ENCODE data around the gene SP100.

Gene SP100

GRCh38 chr2:230418341-230419016 is 2.5 kb downstream of the SP100 start:
- TF ChIP-seq, protein P1, sequence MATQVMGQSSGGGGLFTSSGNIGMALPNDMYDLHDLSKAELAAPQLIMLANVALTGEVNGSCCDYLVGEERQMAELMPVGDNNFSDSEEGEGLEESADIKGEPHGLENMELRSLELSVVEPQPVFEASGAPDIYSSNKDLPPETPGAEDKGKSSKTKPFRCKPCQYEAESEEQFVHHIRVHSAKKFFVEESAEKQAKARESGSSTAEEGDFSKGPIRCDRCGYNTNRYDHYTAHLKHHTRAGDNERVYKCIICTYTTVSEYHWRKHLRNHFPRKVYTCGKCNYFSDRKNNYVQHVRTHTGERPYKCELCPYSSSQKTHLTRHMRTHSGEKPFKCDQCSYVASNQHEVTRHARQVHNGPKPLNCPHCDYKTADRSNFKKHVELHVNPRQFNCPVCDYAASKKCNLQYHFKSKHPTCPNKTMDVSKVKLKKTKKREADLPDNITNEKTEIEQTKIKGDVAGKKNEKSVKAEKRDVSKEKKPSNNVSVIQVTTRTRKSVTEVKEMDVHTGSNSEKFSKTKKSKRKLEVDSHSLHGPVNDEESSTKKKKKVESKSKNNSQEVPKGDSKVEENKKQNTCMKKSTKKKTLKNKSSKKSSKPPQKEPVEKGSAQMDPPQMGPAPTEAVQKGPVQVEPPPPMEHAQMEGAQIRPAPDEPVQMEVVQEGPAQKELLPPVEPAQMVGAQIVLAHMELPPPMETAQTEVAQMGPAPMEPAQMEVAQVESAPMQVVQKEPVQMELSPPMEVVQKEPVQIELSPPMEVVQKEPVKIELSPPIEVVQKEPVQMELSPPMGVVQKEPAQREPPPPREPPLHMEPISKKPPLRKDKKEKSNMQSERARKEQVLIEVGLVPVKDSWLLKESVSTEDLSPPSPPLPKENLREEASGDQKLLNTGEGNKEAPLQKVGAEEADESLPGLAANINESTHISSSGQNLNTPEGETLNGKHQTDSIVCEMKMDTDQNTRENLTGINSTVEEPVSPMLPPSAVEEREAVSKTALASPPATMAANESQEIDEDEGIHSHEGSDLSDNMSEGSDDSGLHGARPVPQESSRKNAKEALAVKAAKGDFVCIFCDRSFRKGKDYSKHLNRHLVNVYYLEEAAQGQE (IDR thresholded peaks at IDR 0.05; ENCODE audit: insufficient read depth in 1 of 2, low read depth in 2 of 2, low read length in 2 of 2): no peak
- no peak for TF ChIP-seq POLR2AphosphoS5 (IDR thresholded peaks at IDR 0.05; ENCODE audit: low read depth, low read length)
- TF ChIP-seq TAF1 (IDR thresholded peaks at IDR 0.05; ENCODE audit: borderline replicate concordance, insufficient read depth, low read length): no peak
- no peak for TF ChIP-seq FOXP2 (optimal IDR thresholded peaks at IDR 0.05; ENCODE audit: borderline replicate concordance, extremely low read depth, extremely low read length, insufficient read depth)
- no peak for TF ChIP-seq SIN3A (IDR thresholded peaks at IDR 0.05; ENCODE audit: borderline replicate concordance, insufficient read depth, low read length)

DNA sequence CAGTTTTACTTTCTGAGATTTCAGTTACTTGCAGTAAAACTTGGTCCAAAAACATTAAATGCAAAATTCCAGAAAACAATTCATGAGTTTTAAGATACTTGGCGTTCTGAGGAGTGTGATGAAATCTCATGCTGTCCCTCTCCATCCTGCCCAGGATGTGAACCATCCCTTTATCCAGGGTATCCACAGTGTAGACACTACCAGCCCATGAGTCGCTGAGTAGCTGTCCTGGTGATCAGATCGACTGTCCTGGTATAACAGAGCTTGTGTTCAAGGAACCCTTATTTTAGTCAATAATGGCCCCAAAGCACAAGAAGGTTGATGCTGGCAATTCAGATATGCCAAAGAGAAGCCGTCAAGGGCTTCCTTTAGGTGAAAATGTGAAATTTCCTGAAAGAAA is 3.2 kb downstream of the SP100 start:
- no peak for TF ChIP-seq TAF1 (IDR thresholded peaks at IDR 0.05; ENCODE audit: borderline replicate concordance, insufficient read depth, low read length)
- TF ChIP-seq, protein P1 (IDR thresholded peaks at IDR 0.05; ENCODE audit: insufficient read depth in 1 of 2, low read depth in 2 of 2, low read length in 2 of 2): no peak
- no peak for TF ChIP-seq POLR2AphosphoS5 (IDR thresholded peaks at IDR 0.05; ENCODE audit: low read depth, low read length)

GRCh38 chr2:230422149-230422548 is 6.1 kb downstream of the SP100 start:
- no peak for TF ChIP-seq POLR2AphosphoS5 (IDR thresholded peaks at IDR 0.05; ENCODE audit: low read depth, low read length)

- no peak for TF ChIP-seq SIN3A (IDR thresholded peaks at IDR 0.05; ENCODE audit: borderline replicate concordance, insufficient read depth, low read length)
- no peak for TF ChIP-seq POLR2AphosphoS5 (IDR thresholded peaks at IDR 0.05; ENCODE audit: low read depth, low read length)
- TF ChIP-seq TAF1 (IDR thresholded peaks at IDR 0.05; ENCODE audit: borderline replicate concordance, insufficient read depth, low read length): no peak
- no peak for TF ChIP-seq FOXP2 (optimal IDR thresholded peaks at IDR 0.05; ENCODE audit: borderline replicate concordance, extremely low read depth, extremely low read length, insufficient read depth)
- TF ChIP-seq, protein P1 (IDR thresholded peaks at IDR 0.05; ENCODE audit: insufficient read depth in 1 of 2, low read depth in 2 of 2, low read length in 2 of 2): no peak
Measured at GRCh38 chr2:230423851-230424458, 8.0 kb downstream of the SP100 start.

DNA sequence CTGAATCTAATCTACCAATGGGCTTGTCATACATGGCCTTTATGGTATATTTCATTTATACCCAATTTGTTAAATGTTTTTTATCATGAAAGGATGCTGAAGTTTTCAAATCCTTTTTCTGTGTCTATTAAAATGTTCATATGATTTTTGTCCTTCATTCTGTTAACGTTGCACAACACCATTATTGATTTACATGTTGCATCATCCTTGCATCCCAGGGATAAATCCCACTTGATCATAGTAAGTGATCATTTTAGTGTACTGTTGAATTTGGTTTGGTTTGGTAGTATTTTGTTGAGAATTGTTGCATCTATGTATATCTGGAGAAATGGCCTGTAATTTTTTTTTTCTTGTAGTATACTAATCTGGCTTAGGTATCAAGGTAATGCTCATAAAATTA is 9.4 kb downstream of the SP100 start:
- no peak for TF ChIP-seq FOXP2 (optimal IDR thresholded peaks at IDR 0.05; ENCODE audit: borderline replicate concordance, extremely low read depth, extremely low read length, insufficient read depth)
- TF ChIP-seq POLR2AphosphoS5 (IDR thresholded peaks at IDR 0.05; ENCODE audit: low read depth, low read length): no peak
- TF ChIP-seq, protein P1 (IDR thresholded peaks at IDR 0.05; ENCODE audit: insufficient read depth in 1 of 2, low read depth in 2 of 2, low read length in 2 of 2): no peak
- TF ChIP-seq TAF1 (IDR thresholded peaks at IDR 0.05; ENCODE audit: borderline replicate concordance, insufficient read depth, low read length): no peak
- TF ChIP-seq SIN3A (IDR thresholded peaks at IDR 0.05; ENCODE audit: borderline replicate concordance, insufficient read depth, low read length): no peak
